Stimulated activated CD8-positive, alpha-beta memory T cell treated with anti-CD3 and anti-CD28 coated beads, Interleukin-15, amount 100 ng/mL, for 1 hour (primary cell): ENCODE results near the gene CENPO.
"Not testable (repeated sequence)": the region's sequence is repeated elsewhere in the genome, so short reads cannot be mapped to it uniquely, and the experiment has no call there.

Source experiments
- DNase-seq: peaks from one replicate; pipeline ENCODE4 v3.0.0-alpha.2; 2020; ENCODE audit warnings: low read depth

The CENPO gene

GRCh38 chr2:24788816-24789215 is 4.4 kb upstream of the CENPO start:
- no peak for DNase-seq

GRCh38 chr2:24791452-24791851 is 1.8 kb upstream of the CENPO start:
- DNase-seq: no peak

- DNase-seq: no peak
These were observed 717 bp upstream of the CENPO start for GRCh38 chr2:24792542-24792873.

- no peak for DNase-seq
These were observed 673 bp downstream of the CENPO start for GRCh38 chr2:24793761-24794435.

GRCh38 chr2:24797644-24798043 is 4.4 kb downstream of the CENPO start:
- no peak for DNase-seq

GRCh38 chr2:24800487-24800886 is 7.3 kb downstream of the CENPO start:
- not testable (repeated sequence) for DNase-seq

- not testable (repeated sequence) for DNase-seq
These were observed 12.8 kb downstream of the CENPO start for GRCh38 chr2:24805811-24806660.

- DNase-seq: no peak
These were observed 13.4 kb downstream of the CENPO start for GRCh38 chr2:24806661-24807036.

- DNase-seq: no peak
These were observed 16.2 kb downstream of the CENPO start for GRCh38 chr2:24809316-24810007.

- DNase-seq: no peak
These were observed 20.5 kb downstream of the CENPO start for GRCh38 chr2:24813691-24814137.

- DNase-seq: no peak
These were observed 21.3 kb downstream of the CENPO start for GRCh38 chr2:24814516-24814915.

GRCh38 chr2:24815171-24815570 is 21.9 kb downstream of the CENPO start:
- no peak for DNase-seq

GRCh38 chr2:24816404-24816803 is 23.2 kb downstream of the CENPO start:
- no peak for DNase-seq

GRCh38 chr2:24816884-24817283 is 23.7 kb downstream of the CENPO start:
- no peak for DNase-seq

- no peak for DNase-seq
These were observed 25.5 kb downstream of the CENPO start for GRCh38 chr2:24818721-24819167.

- no peak for DNase-seq
These were observed 26.4 kb downstream of the CENPO start for GRCh38 chr2:24819442-24820174.

- no peak for DNase-seq
These were observed 26.9 kb downstream of the CENPO start for GRCh38 chr2:24820175-24820513.

- no peak for DNase-seq
These were observed 27.6 kb downstream of the CENPO start for GRCh38 chr2:24820598-24821432.

- DNase-seq: no peak
These were observed 28.2 kb downstream of the CENPO start for GRCh38 chr2:24821433-24821891.

- DNase-seq: no peak
These were observed 29.0 kb downstream of the CENPO start for GRCh38 chr2:24822049-24822706.
